ENCODE results near the gene PARVA.

Gene PARVA

DNA sequence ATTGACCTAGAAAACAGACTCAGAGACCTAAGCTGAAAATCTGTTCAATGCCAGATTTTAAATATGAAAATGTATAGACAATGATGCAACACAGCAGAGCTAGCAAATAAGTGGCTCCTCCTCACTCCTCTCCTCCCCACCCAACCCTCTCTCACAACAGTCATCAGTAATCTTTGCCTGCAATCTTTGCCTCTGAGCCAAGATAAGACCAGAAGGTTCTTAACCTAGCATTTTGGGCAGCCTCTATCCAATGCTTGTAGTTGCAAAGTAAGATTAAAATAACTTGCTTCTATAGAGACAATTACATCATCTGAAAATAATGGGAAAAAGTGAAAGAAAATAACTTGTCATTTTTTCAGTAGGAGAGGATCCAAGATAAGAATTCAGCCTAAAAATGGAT lies 117.3 kb downstream of the PARVA start:
- TF ChIP-seq, protein P1, sequence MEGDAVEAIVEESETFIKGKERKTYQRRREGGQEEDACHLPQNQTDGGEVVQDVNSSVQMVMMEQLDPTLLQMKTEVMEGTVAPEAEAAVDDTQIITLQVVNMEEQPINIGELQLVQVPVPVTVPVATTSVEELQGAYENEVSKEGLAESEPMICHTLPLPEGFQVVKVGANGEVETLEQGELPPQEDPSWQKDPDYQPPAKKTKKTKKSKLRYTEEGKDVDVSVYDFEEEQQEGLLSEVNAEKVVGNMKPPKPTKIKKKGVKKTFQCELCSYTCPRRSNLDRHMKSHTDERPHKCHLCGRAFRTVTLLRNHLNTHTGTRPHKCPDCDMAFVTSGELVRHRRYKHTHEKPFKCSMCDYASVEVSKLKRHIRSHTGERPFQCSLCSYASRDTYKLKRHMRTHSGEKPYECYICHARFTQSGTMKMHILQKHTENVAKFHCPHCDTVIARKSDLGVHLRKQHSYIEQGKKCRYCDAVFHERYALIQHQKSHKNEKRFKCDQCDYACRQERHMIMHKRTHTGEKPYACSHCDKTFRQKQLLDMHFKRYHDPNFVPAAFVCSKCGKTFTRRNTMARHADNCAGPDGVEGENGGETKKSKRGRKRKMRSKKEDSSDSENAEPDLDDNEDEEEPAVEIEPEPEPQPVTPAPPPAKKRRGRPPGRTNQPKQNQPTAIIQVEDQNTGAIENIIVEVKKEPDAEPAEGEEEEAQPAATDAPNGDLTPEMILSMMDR (IDR thresholded peaks at IDR 0.05) = no peak

- TF ChIP-seq, protein P1 (IDR thresholded peaks at IDR 0.05) = no peak
These were observed 119.0 kb downstream of the PARVA start for GRCh38 chr11:12496181-12497025.

DNA sequence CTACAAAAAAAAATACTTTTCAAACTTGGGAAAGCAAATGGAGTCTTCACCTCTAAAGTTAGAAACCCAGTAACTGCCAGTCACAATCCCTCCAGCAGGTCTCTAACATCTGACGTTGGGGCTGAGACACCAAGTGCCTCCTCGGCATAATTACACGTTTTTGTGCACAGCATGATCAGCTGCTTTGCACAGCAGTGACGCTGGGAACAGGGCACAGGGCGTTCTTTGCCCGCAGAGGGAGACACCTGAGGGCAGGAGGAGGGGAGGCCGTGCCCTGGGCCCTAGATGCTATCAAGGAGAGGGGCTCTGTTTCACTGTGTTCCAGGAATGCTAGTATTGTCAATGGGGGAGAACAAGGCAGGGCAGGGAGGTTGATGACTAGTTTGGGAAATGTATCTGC lies 120.1 kb downstream of the PARVA start:
- TF ChIP-seq, protein P1 (IDR thresholded peaks at IDR 0.05) = no peak

DNA sequence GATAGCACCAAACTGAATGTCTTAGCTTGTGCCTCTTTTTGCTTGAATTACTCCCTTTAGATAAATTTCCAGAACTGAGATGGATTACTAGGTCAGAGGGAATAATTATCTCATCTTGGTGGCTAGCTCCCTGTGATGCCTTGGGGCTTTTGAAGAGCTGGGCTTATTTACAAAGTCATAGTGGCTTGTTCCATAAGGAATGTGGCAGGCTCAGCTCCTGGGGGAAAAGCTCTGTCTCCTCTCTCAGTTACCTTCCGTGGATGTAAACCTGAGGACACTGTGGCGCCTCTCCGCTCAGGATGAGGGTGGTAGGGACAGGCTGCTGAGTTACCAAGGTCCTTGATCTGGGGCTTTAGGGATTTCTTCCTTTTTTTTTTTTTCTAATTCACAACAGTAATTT lies 121.7 kb downstream of the PARVA start:
- TF ChIP-seq, protein P1 (IDR thresholded peaks at IDR 0.05) = no peak

DNA sequence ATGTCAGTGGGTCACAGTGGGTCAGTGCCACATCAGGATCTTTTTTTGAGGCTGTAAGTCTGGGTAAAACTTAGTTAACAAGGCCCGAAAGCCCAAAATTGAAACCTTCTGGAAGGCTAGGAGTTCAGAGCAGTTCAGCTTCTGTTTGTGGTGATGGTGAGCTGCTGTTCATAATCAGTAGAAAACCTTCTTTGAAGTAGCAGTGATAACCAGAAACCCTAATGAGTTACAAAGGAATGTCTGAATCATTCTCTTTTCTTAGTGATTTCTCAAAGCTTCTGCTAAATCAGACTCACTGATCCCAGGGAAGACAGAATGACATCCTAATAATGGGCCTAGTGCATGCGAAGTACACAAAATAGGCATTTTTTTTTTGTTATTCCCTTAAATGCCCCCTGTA lies 124.7 kb downstream of the PARVA start:
- TF ChIP-seq, protein P1 (IDR thresholded peaks at IDR 0.05) = no peak

DNA sequence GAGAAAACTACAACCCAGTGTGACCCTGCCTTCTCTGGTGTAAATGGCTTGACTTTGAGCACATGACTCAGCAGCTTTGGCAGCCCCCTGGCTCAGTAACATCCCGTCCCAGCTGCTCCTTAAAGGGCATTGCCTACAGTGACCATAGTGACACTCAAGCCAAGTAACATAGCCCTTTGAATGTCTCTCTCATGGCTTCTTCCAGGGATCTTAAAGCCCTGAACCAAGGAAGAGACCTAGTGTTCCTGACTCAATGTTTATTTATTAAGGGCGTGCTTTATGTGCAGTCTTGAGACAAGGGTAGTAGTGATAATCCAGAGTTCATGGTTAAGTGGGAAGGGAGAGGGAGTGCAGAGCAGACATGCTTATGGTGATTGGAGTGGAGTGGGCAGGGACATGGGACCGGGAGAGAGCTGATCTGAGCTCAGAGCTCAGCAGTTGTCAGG lies 125.7 kb downstream of the PARVA start:
- TF ChIP-seq, protein P1 (IDR thresholded peaks at IDR 0.05) = no peak

DNA sequence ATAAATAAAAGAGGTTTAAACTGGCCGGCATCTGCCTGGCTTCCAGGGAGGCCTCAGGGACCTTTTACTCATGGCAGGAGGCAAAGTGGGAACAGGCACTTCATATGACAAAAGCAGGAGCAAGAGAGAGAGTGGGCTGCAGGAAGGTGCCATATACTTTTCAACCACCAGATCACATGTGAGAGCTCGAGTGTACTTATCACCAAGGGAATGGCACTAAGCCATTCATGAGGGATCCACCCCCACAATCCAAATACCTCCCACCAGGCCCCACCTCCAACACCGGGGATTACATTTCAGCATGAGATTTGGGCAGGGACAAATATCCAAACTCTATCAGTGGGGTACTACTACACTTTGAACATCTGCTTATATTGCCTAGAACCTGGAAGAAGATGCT lies 126.5 kb downstream of the PARVA start:
- TF ChIP-seq, protein P1 (IDR thresholded peaks at IDR 0.05) = no peak
